Right renal pelvis (tissue), 4 donors: ENCODE measurements around the gene ZNF565. TPM values are rescaled to one million over a fixed set of nuclear protein-coding genes. Genes with fewer than 3 reads are reported as not detected.
"Not testable (repeated sequence)": the region's sequence is repeated elsewhere in the genome, so short reads cannot be mapped to it uniquely, and the experiment has no call there.

Experiments
- DNase-seq, 4 donors: peaks; one replicate each; pipeline ENCODE4 v3.0.0-alpha.2; 2013; ENCODE audit warnings: low read depth in 4 of 4, low spot score in 3 of 4, missing footprints in 1 of 4
- polyA plus RNA-seq, 4 donors: library from polyadenylated mRNA; unstranded; fragments of 120-200 nt; gene quantifications; one replicate each; pipeline ENCODE4 v1.2.1, GENCODE V29; 2013; ENCODE audit not compliant: insufficient read length in 4 of 4

ZNF565 gene
- polyA plus RNA-seq, 4 donors: 5.4 to 6.9 (median 6.3) TPM

- no peak for DNase-seq
These were observed 62.5 kb downstream of the ZNF565 start for GRCh38 chr19:36152019-36152351.

GRCh38 chr19:36151144-36152018 is 63.1 kb downstream of the ZNF565 start:
- DNase-seq: peak in 2 of 4 donors; percentile 31 to 45

- no peak for DNase-seq
These were observed 63.9 kb downstream of the ZNF565 start for GRCh38 chr19:36150586-36150985.

- DNase-seq: no peak
These were observed 64.6 kb downstream of the ZNF565 start for GRCh38 chr19:36149673-36150406.

- DNase-seq: no peak
These were observed 69.8 kb downstream of the ZNF565 start for GRCh38 chr19:36144624-36145023.

- no peak for DNase-seq
These were observed 72.0 kb downstream of the ZNF565 start for GRCh38 chr19:36142496-36142895.

- no peak for DNase-seq
These were observed 72.4 kb downstream of the ZNF565 start for GRCh38 chr19:36142046-36142445.

GRCh38 chr19:36141039-36141927 is 73.2 kb downstream of the ZNF565 start:
- peak in 3 of 4 donors; percentile 49 to 70 (median 64) for DNase-seq

GRCh38 chr19:36140304-36141038 is 74.0 kb downstream of the ZNF565 start:
- DNase-seq: peak in 1 of 4 donors; percentile 28

GRCh38 chr19:36139473-36140303 is 74.8 kb downstream of the ZNF565 start, which contains the start of gene CAPNS1:
TSS of gene CAPNS1 (plus strand) at chr19:36140066. CDS start at chr19:36141012, 946 bp downstream.
- DNase-seq: peak; percentile 95 to 97 (median 96)

GRCh38 chr19:36139120-36139472 is 75.4 kb downstream of the ZNF565 start:
- DNase-seq: no peak

GRCh38 chr19:36136964-36137686 is 77.3 kb downstream of the ZNF565 start:
- no peak for DNase-seq

GRCh38 chr19:36134867-36135266 is 79.6 kb downstream of the ZNF565 start:
- DNase-seq: not testable (repeated sequence)

Other genes starting within 250 kb of the ZNF565 start
- 10 to 100 TPM; 12.7 to 18.6 (median 13.2) TPM for gene SDHAF1, start 219.5 kb downstream of the ZNF565 start, polyA plus RNA-seq
- 10 to 100 TPM; 10.2 to 13.5 (median 11.9) TPM for gene SYNE4, start 205.9 kb downstream of the ZNF565 start, polyA plus RNA-seq
- 10 to 100 TPM; 13.8 to 18.5 (median 15.2) TPM for gene ALKBH6, start 200.5 kb downstream of the ZNF565 start, polyA plus RNA-seq
- 10 to 100 TPM; 51.9 to 65.4 (median 58.4) TPM for gene CLIP3, start 181.8 kb downstream of the ZNF565 start, polyA plus RNA-seq
- 10 to 100 TPM; 11.6 to 17.0 (median 12.3) TPM for gene THAP8, start 160.4 kb downstream of the ZNF565 start, polyA plus RNA-seq
- 1 to 10 TPM; 3.6 to 5.1 (median 4.6) TPM for gene WDR62, start 159.8 kb downstream of the ZNF565 start, polyA plus RNA-seq
- under 1 TPM in 1 of 4 donors, not detected in 3; 0.16 TPM for gene OVOL3, start 103.5 kb downstream of the ZNF565 start, polyA plus RNA-seq
- 10 to 100 TPM; 43.2 to 61.0 (median 48.4) TPM for gene POLR2I, start 99.8 kb downstream of the ZNF565 start, polyA plus RNA-seq
- gene TBCB, start 99.2 kb downstream of the ZNF565 start, polyA plus RNA-seq: 100 to 1,000 TPM; 105 to 138 (median 117) TPM
- 100 to 1,000 TPM; 573 to 633 (median 612) TPM for gene CAPNS1, start 74.6 kb downstream of the ZNF565 start, polyA plus RNA-seq
- gene COX7A1, start 62.2 kb downstream of the ZNF565 start, polyA plus RNA-seq: 10 to 100 TPM; 25.6 to 30.2 (median 26.9) TPM
- 100 to 1,000 TPM; 121 to 157 (median 154) TPM for gene ZNF146, start 441 bp upstream of the ZNF565 start, polyA plus RNA-seq
- 10 to 100 TPM; 10.7 to 14.0 (median 13.5) TPM for gene ZFP14, start 164.5 kb upstream of the ZNF565 start, polyA plus RNA-seq
- gene ZFP82, start 204.0 kb upstream of the ZNF565 start, polyA plus RNA-seq: 10 to 100 TPM; 13.2 to 16.8 (median 16.0) TPM